IPS-18a (cell line): ENCODE measurements around the gene ITGBL1.

ENCODE experiments used
- H3K27ac ChIP-seq: one replicate; pipeline ENCODE4 v1.5.1; 2013; ENCODE audit warnings: low read length
- H3K27me3 ChIP-seq: one replicate; pipeline ENCODE4 v1.6.1; 2013; ENCODE audit warnings: mild to moderate bottlenecking, low read length; ENCODE audit not compliant: control insufficient read depth, insufficient read depth
- H3K36me3 ChIP-seq: one replicate; pipeline ENCODE4 v1.6.1; 2013; ENCODE audit warnings: low read depth, low read length; ENCODE audit not compliant: control insufficient read depth
- H3K4me1 ChIP-seq: one replicate; pipeline ENCODE4 v1.6.1; 2013; ENCODE audit warnings: low read depth, low read length; ENCODE audit not compliant: control insufficient read depth
- H3K4me3 ChIP-seq: one replicate; pipeline ENCODE4 v1.5.1; 2013; ENCODE audit warnings: low read length
- H3K9ac ChIP-seq: one replicate; pipeline ENCODE4 v1.6.1; 2013; ENCODE audit warnings: mild to moderate bottlenecking, low read length, moderate library complexity
- H3K9me3 ChIP-seq: one replicate; pipeline ENCODE4 v1.6.1; 2013; ENCODE audit warnings: low read depth, low read length; ENCODE audit not compliant: control insufficient read depth

ITGBL1 gene

GRCh38 chr13:101489643-101490405, 37.3 kb downstream of the ITGBL1 start:
- no peak overlapping the region for H3K9ac ChIP-seq
- no peak overlapping the region for H3K27ac ChIP-seq
- no peaks in the 10 kb centered on the region for H3K27me3 ChIP-seq
- no peaks in the 10 kb centered on the region for H3K9me3 ChIP-seq
- H3K36me3 ChIP-seq, result no peaks in the 10 kb centered on the region
- H3K4me1 ChIP-seq, result no peaks in the 10 kb centered on the region
- H3K4me3 ChIP-seq, result no peak overlapping the region

GRCh38 chr13:101490406-101491015, 38.0 kb downstream of the ITGBL1 start:
- Histone ChIP-seq H3K4me3 (no peak overlapping the region), H3K4me1 (no peaks in the 10 kb centered on the region), H3K9ac (no peak overlapping the region), H3K27ac (no peak overlapping the region), H3K36me3 (no peaks in the 10 kb centered on the region), H3K27me3 (no peaks in the 10 kb centered on the region), H3K9me3 (no peaks in the 10 kb centered on the region)

- H3K4me3 ChIP-seq, result no peak overlapping the region
- no peak overlapping the region for H3K9ac ChIP-seq
- no peaks in the 10 kb centered on the region for H3K4me1 ChIP-seq
- H3K27ac ChIP-seq, result no peak overlapping the region
- H3K9me3 ChIP-seq, result no peaks in the 10 kb centered on the region
- H3K36me3 ChIP-seq, result no peaks in the 10 kb centered on the region
- no peaks in the 10 kb centered on the region for H3K27me3 ChIP-seq
These were observed 39.9 kb downstream of the ITGBL1 start for GRCh38 chr13:101492251-101492910.

- H3K4me1 ChIP-seq, result no peaks in the 10 kb centered on the region
- no peak overlapping the region for H3K4me3 ChIP-seq
- no peak overlapping the region for H3K9ac ChIP-seq
- H3K36me3 ChIP-seq, result no peaks in the 10 kb centered on the region
- H3K9me3 ChIP-seq, result no peaks in the 10 kb centered on the region
- H3K27me3 ChIP-seq, result no peaks in the 10 kb centered on the region
- no peak overlapping the region for H3K27ac ChIP-seq
These were observed 41.1 kb downstream of the ITGBL1 start for GRCh38 chr13:101493541-101493940.

- Histone ChIP-seq H3K36me3 (no peaks in the 10 kb centered on the region), H3K27me3 (no peaks in the 10 kb centered on the region), H3K27ac (no peak overlapping the region), H3K4me1 (no peaks in the 10 kb centered on the region), H3K4me3 (no peak overlapping the region), H3K9me3 (no peaks in the 10 kb centered on the region), H3K9ac (no peak overlapping the region)
These were observed 46.9 kb downstream of the ITGBL1 start for GRCh38 chr13:101499406-101499805.

GRCh38 chr13:101502618-101503017, 50.1 kb downstream of the ITGBL1 start:
- Histone ChIP-seq H3K27ac (no peak overlapping the region), H3K9me3 (no peaks in the 10 kb centered on the region)

GRCh38 chr13:101511161-101511560, 58.7 kb downstream of the ITGBL1 start:
- Histone ChIP-seq H3K27me3 (no peaks in the 10 kb centered on the region), H3K9me3 (no peaks in the 10 kb centered on the region), H3K36me3 (no peaks in the 10 kb centered on the region), H3K4me3 (no peak overlapping the region), H3K9ac (no peak overlapping the region), H3K27ac (no peak overlapping the region), H3K4me1 (no peaks in the 10 kb centered on the region)

More at GRCh38 chr13:101502618-101503017, 50.1 kb downstream of the ITGBL1 start:
- no peaks in the 10 kb centered on the region for H3K27me3 ChIP-seq
- H3K4me1 ChIP-seq, result no peaks in the 10 kb centered on the region
- H3K9ac ChIP-seq, result no peak overlapping the region
- H3K4me3 ChIP-seq, result no peak overlapping the region
- no peaks in the 10 kb centered on the region for H3K36me3 ChIP-seq

- no peaks in the 10 kb centered on the region for H3K4me1 ChIP-seq
- no peaks in the 10 kb centered on the region for H3K9me3 ChIP-seq
- no peak overlapping the region for H3K9ac ChIP-seq
- H3K27ac ChIP-seq, result no peak overlapping the region
- H3K27me3 ChIP-seq, result no peaks in the 10 kb centered on the region
- H3K36me3 ChIP-seq, result no peaks in the 10 kb centered on the region
- no peak overlapping the region for H3K4me3 ChIP-seq
These were observed 59.3 kb downstream of the ITGBL1 start for GRCh38 chr13:101511766-101512165.

- H3K36me3 ChIP-seq, result no peaks in the 10 kb centered on the region
- H3K27ac ChIP-seq, result no peak overlapping the region
- H3K9me3 ChIP-seq, result no peaks in the 10 kb centered on the region
- no peaks in the 10 kb centered on the region for H3K27me3 ChIP-seq
- no peak overlapping the region for H3K9ac ChIP-seq
- H3K4me3 ChIP-seq, result no peak overlapping the region
- peaks cover 3% of the 10 kb centered on the region for H3K4me1 ChIP-seq
These were observed 60.2 kb downstream of the ITGBL1 start for GRCh38 chr13:101512650-101513049.

- Histone ChIP-seq H3K9me3 (no peaks in the 10 kb centered on the region), H3K27me3 (no peaks in the 10 kb centered on the region), H3K9ac (no peak overlapping the region), H3K4me1 (peaks cover 7% of the 10 kb centered on the region), H3K4me3 (no peak overlapping the region), H3K27ac (no peak overlapping the region), H3K36me3 (no peaks in the 10 kb centered on the region)
These were observed 61.6 kb downstream of the ITGBL1 start for GRCh38 chr13:101514100-101514499.

- Histone ChIP-seq H3K9me3 (no peaks in the 10 kb centered on the region), H3K27me3 (no peaks in the 10 kb centered on the region), H3K4me3 (no peak overlapping the region), H3K4me1 (peaks cover 7% of the 10 kb centered on the region), H3K9ac (no peak overlapping the region), H3K36me3 (no peaks in the 10 kb centered on the region), H3K27ac (no peak overlapping the region)
These were observed 62.3 kb downstream of the ITGBL1 start for GRCh38 chr13:101514695-101515275.
